Measurements from ENCODE around the gene SUSD6.

Gene SUSD6

DNA sequence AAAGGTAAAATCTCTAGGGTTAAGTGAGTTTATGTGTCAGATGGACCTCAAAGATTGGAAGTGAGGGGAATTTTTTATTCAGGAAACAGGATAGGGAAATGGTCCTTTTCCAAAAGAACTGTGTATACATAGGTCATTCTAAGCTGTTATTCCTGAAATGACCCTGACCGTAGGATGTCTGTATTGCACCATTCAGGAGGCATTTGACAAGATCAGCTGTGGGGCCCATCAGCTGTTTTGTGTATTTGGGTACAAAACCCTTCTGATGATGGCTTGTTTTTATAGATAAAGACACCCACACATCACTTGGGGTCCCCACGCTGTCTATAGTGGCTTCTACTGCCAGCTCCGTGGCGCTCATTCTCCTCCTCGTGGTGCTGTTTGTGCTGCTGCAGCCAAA lies 92.9 kb downstream of the SUSD6 start:
- H3K4me1 ChIP-seq (ENCODE audit: control insufficient read depth, low read depth, low read length): no peaks in the 10 kb centered on the region
- WGBS (ENCODE audit: extremely low coverage, insufficient coverage, low lambda C conversion rate): no CpG with 5 or more reads among the region's 5 CpGs
- H2AK5ac ChIP-seq (ENCODE audit: low read length): no peak overlapping the region
- H3K27me3 ChIP-seq (ENCODE audit: insufficient read depth, low read length, poor library complexity): no peaks in the 10 kb centered on the region
- H3K9ac ChIP-seq (ENCODE audit: low read length): no peak overlapping the region
- no peak overlapping the region for H3K4me2 ChIP-seq (ENCODE audit: low read length)
- no peaks in the 10 kb centered on the region for H3K79me2 ChIP-seq (ENCODE audit: control insufficient read depth, insufficient read depth, low read length)
- no peaks in the 10 kb centered on the region for H3K36me3 ChIP-seq (ENCODE audit: control insufficient read depth, insufficient read depth, low read length)
- H2BK15ac ChIP-seq (replicated peaks; ENCODE audit: low read depth): no peak overlapping the region
- no peaks in the 10 kb centered on the region for H3K79me1 ChIP-seq (ENCODE audit: low read length)
- no peak overlapping the region for H3K23ac ChIP-seq (ENCODE audit: low read length)
- H2BK5ac ChIP-seq (ENCODE audit: low read length): no peak overlapping the region
- no peak overlapping the region for H4K8ac ChIP-seq (ENCODE audit: low read depth, low read length)
- no peak overlapping the region for H4K5ac ChIP-seq (ENCODE audit: low read length)
- no peak overlapping the region for H3K18ac ChIP-seq (ENCODE audit: low read length)
- no peak overlapping the region for H3K27ac ChIP-seq (ENCODE audit: low read depth, low read length)
- H3K4ac ChIP-seq (ENCODE audit: low read depth, low read length): no peak overlapping the region
- DNase-seq: no peak
- no peak overlapping the region for H3K4me3 ChIP-seq (ENCODE audit: low read length)
- no peak overlapping the region for H2BK120ac ChIP-seq (ENCODE audit: low read depth, low read length)
- H3K56ac ChIP-seq (ENCODE audit: low read length): no peak overlapping the region

DNA sequence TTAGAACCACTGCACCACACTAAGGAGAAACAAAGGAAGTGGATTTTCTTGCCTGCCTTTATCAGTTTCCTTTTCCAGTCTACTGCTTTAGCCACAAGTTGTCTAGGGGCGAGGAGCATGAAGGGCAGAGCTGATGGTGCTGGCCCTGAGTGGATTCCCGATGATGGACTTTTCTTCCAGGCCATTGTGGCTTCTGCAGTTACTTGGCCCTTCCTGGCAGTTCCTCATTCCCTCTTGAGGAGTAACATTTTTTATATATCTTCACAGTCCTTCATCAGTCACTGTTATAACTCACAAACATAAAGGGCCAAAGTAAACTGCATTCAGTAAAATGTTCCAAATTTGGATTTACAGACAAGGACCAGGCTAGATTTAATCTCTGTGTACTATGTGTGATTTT lies 94.3 kb downstream of the SUSD6 start:
- Histone ChIP-seq H3K79me2 (ENCODE audit: control insufficient read depth, insufficient read depth, low read length) (no peaks in the 10 kb centered on the region), H3K4ac (ENCODE audit: low read depth, low read length) (no peak overlapping the region), H4K5ac (ENCODE audit: low read length) (no peak overlapping the region), H4K8ac (ENCODE audit: low read depth, low read length) (no peak overlapping the region), H3K27me3 (ENCODE audit: insufficient read depth, low read length, poor library complexity) (no peaks in the 10 kb centered on the region), H3K18ac (ENCODE audit: low read length) (no peak overlapping the region), H3K27ac (ENCODE audit: low read depth, low read length) (no peak overlapping the region), H3K23ac (ENCODE audit: low read length) (no peak overlapping the region), H2BK5ac (ENCODE audit: low read length) (no peak overlapping the region), H3K36me3 (ENCODE audit: control insufficient read depth, insufficient read depth, low read length) (no peaks in the 10 kb centered on the region), H3K4me1 (ENCODE audit: control insufficient read depth, low read depth, low read length) (no peaks in the 10 kb centered on the region), H2AK5ac (ENCODE audit: low read length) (no peak overlapping the region), H3K79me1 (ENCODE audit: low read length) (no peaks in the 10 kb centered on the region), H3K9ac (ENCODE audit: low read length) (no peak overlapping the region), H2BK120ac (ENCODE audit: low read depth, low read length) (no peak overlapping the region), H2BK15ac (replicated peaks; ENCODE audit: low read depth) (no peak overlapping the region), H3K4me2 (ENCODE audit: low read length) (no peak overlapping the region), H3K56ac (ENCODE audit: low read length) (no peak overlapping the region), H3K4me3 (ENCODE audit: low read length) (no peak overlapping the region)
- no peak for DNase-seq
- no CpG with 5 or more reads among the region's 2 CpGs for WGBS (ENCODE audit: extremely low coverage, insufficient coverage, low lambda C conversion rate)

DNA sequence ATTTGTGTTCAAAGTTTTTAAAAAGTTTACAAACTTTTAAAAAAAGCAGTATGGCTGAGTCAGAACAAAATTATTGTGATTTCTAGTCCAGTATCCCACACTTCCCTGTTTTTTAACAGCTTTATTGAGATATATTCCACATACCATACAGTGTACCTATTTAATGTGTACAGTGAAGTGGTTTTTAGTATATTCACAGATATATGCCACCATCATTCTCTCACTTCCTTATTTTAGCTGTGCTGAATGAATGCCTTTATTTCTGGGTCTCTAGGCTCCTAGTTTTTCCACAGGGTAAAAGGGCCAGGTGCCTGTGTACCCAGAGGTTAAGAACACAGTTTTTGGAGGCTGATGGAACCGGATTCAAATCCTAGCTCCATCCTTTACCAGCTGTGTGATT lies 96.7 kb downstream of the SUSD6 start:
- Histone ChIP-seq H3K4me3 (ENCODE audit: low read length) (no peak overlapping the region), H3K27me3 (ENCODE audit: insufficient read depth, low read length, poor library complexity) (no peaks in the 10 kb centered on the region), H2AK5ac (ENCODE audit: low read length) (no peak overlapping the region)

DNA sequence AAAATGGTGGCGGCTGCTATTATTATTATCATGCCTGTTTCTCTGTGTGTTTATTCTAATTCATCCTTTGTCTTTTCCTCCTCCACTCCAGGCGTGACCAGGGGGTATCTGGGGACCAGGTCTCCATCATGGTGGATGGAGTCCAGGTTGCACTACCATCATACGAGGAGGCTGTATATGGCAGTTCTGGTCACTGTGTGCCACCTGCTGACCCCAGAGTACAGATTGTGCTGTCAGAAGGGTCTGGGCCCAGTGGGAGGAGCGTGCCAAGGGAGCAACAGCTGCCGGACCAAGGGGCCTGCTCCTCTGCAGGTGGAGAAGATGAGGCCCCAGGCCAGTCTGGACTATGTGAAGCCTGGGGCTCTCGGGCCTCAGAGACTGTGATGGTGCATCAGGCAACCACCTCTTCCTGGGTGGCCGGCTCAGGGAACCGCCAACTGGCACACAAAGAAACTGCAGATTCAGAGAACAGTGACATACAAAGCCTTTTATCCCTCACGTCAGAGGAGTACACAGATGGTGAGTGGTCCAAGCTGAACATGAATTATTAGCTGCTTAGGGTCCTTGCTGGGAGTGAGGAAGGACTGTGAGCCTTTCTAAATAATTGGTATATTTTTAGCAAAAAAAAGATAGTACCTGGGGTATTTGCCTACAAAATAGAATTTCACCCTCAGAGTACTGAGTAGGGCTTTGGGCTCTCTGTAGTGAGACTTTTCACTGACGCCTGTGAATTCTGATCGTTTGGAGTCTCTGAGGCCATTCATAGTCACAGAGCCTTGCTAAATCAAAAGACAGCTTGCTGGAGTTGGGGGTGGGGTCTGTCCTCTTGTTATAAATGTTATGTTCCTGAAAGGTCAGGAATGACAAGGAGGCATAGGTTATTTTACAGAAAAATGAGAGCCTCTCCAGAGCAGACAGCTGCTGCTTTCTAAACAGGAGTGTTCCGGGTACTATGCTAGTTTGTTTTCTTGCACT lies 97.5 kb downstream of the SUSD6 start:
- no peak overlapping the region for H3K27ac ChIP-seq (ENCODE audit: low read depth, low read length)
- H3K18ac ChIP-seq (ENCODE audit: low read length): no peak overlapping the region
- WGBS (ENCODE audit: extremely low coverage, insufficient coverage, low lambda C conversion rate): no CpG with 5 or more reads among the region's 12 CpGs
- no peaks in the 10 kb centered on the region for H3K36me3 ChIP-seq (ENCODE audit: control insufficient read depth, insufficient read depth, low read length)
- H3K27me3 ChIP-seq (ENCODE audit: insufficient read depth, low read length, poor library complexity): no peaks in the 10 kb centered on the region
- no peaks in the 10 kb centered on the region for H3K79me2 ChIP-seq (ENCODE audit: control insufficient read depth, insufficient read depth, low read length)
- H3K9ac ChIP-seq (ENCODE audit: low read length): no peak overlapping the region
- DNase-seq: peak; percentile 55
- no peaks in the 10 kb centered on the region for H3K79me1 ChIP-seq (ENCODE audit: low read length)
- H2BK120ac ChIP-seq (ENCODE audit: low read depth, low read length): no peak overlapping the region
- no peak overlapping the region for H4K5ac ChIP-seq (ENCODE audit: low read length)
- H3K23ac ChIP-seq (ENCODE audit: low read length): no peak overlapping the region
- H2BK15ac ChIP-seq (replicated peaks; ENCODE audit: low read depth): no peak overlapping the region
- H2AK5ac ChIP-seq (ENCODE audit: low read length): no peak overlapping the region
- peaks cover 12% of the 10 kb centered on the region for H3K4me1 ChIP-seq (ENCODE audit: control insufficient read depth, low read depth, low read length)
- H3K4me2 ChIP-seq (ENCODE audit: low read length): no peak overlapping the region
- no peak overlapping the region for H3K4ac ChIP-seq (ENCODE audit: low read depth, low read length)
- no peak overlapping the region for H4K8ac ChIP-seq (ENCODE audit: low read depth, low read length)
- H3K56ac ChIP-seq (ENCODE audit: low read length): no peak overlapping the region
- H3K4me3 ChIP-seq (ENCODE audit: low read length): no peak overlapping the region
- no peak overlapping the region for H2BK5ac ChIP-seq (ENCODE audit: low read length)

More for the DNA sequence above, 96.7 kb downstream of the SUSD6 start:
- H3K18ac ChIP-seq (ENCODE audit: low read length): no peak overlapping the region
- H3K4me2 ChIP-seq (ENCODE audit: low read length): no peak overlapping the region
- no peak overlapping the region for H3K23ac ChIP-seq (ENCODE audit: low read length)
- H3K56ac ChIP-seq (ENCODE audit: low read length): no peak overlapping the region
- H3K79me1 ChIP-seq (ENCODE audit: low read length): no peaks in the 10 kb centered on the region
- peaks cover 9% of the 10 kb centered on the region for H3K4me1 ChIP-seq (ENCODE audit: control insufficient read depth, low read depth, low read length)
- H4K5ac ChIP-seq (ENCODE audit: low read length): no peak overlapping the region
- H2BK5ac ChIP-seq (ENCODE audit: low read length): no peak overlapping the region
- H4K8ac ChIP-seq (ENCODE audit: low read depth, low read length): no peak overlapping the region
- H3K27ac ChIP-seq (ENCODE audit: low read depth, low read length): no peak overlapping the region
- H2BK120ac ChIP-seq (ENCODE audit: low read depth, low read length): no peak overlapping the region
- DNase-seq: no peak
- no peak overlapping the region for H3K9ac ChIP-seq (ENCODE audit: low read length)
- H3K36me3 ChIP-seq (ENCODE audit: control insufficient read depth, insufficient read depth, low read length): no peaks in the 10 kb centered on the region
- no peak overlapping the region for H2BK15ac ChIP-seq (replicated peaks; ENCODE audit: low read depth)
- no peaks in the 10 kb centered on the region for H3K79me2 ChIP-seq (ENCODE audit: control insufficient read depth, insufficient read depth, low read length)
- H3K4ac ChIP-seq (ENCODE audit: low read depth, low read length): no peak overlapping the region
- WGBS (ENCODE audit: extremely low coverage, insufficient coverage, low lambda C conversion rate): no CpG with 5 or more reads among the region's 1 CpG

DNA sequence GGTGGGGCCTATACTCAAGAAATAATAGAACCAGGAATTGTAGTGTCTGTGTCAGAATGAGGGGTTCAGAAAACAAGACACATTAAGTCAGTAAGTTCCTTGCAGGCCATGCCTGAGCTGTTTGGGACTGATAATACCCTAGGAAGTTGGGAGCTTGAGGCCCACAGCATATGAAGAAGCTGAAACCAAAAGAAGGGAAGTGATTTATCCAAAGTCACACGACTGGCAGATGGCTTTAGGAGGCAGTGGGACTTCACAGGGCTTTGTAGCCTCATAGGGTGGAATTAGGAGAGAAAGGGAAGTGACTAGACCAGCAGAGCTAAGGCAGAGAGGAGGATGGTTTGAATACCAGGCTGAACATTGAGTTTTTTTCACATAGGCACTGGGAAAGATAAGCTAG lies 99.0 kb downstream of the SUSD6 start:
- H3K4ac ChIP-seq (ENCODE audit: low read depth, low read length): no peak overlapping the region
- H2BK15ac ChIP-seq (replicated peaks; ENCODE audit: low read depth): no peak overlapping the region
- H3K79me2 ChIP-seq (ENCODE audit: control insufficient read depth, insufficient read depth, low read length): no peaks in the 10 kb centered on the region
- H3K27ac ChIP-seq (ENCODE audit: low read depth, low read length): no peak overlapping the region
- no peaks in the 10 kb centered on the region for H3K27me3 ChIP-seq (ENCODE audit: insufficient read depth, low read length, poor library complexity)
- DNase-seq: no peak
- no peak overlapping the region for H3K9ac ChIP-seq (ENCODE audit: low read length)
- no peak overlapping the region for H4K8ac ChIP-seq (ENCODE audit: low read depth, low read length)
- H4K5ac ChIP-seq (ENCODE audit: low read length): no peak overlapping the region
- no peak overlapping the region for H3K18ac ChIP-seq (ENCODE audit: low read length)
- H3K79me1 ChIP-seq (ENCODE audit: low read length): no peaks in the 10 kb centered on the region
- no peak overlapping the region for H3K4me2 ChIP-seq (ENCODE audit: low read length)
- H3K36me3 ChIP-seq (ENCODE audit: control insufficient read depth, insufficient read depth, low read length): no peaks in the 10 kb centered on the region
- WGBS (ENCODE audit: extremely low coverage, insufficient coverage, low lambda C conversion rate): no CpG with 5 or more reads among the region's 1 CpG
- H3K4me3 ChIP-seq (ENCODE audit: low read length): no peak overlapping the region
- no peak overlapping the region for H2AK5ac ChIP-seq (ENCODE audit: low read length)
- no peak overlapping the region for H2BK120ac ChIP-seq (ENCODE audit: low read depth, low read length)
- H2BK5ac ChIP-seq (ENCODE audit: low read length): no peak overlapping the region
- H3K23ac ChIP-seq (ENCODE audit: low read length): no peak overlapping the region
- H3K56ac ChIP-seq (ENCODE audit: low read length): no peak overlapping the region
- peaks cover 12% of the 10 kb centered on the region for H3K4me1 ChIP-seq (ENCODE audit: control insufficient read depth, low read depth, low read length)

Measured in mesendoderm (in vitro differentiated cells).